OCI-LY7 (cell line): ENCODE results near the gene KRTAP19-6. TPM values are rescaled to one million over a fixed set of nuclear protein-coding genes. Genes with fewer than 3 reads are reported as not detected.

Source experiments
- BruUV-seq: library from RNA; stranded (reverse); fragments of 400-500 nt; replicated peaks from 2 replicates; lab custom pipeline; 2021; lab: Mats Ljungman, UMichigan
- CTCF ChIA-PET: fragments of 300-600 bp; sonication (Branson Sonifier 250); formaldehyde crosslinking; loops from one replicate; lab custom pipeline; 2022; ENCODE audit warnings: antibody characterized with exemption; ENCODE audit not compliant: unreplicated experiment; lab: Charles Lee
- POLR2A ChIA-PET: fragments of 300-600 bp; sonication (Branson Sonifier 250); formaldehyde crosslinking; loops from one replicate; lab custom pipeline; 2022; ENCODE audit warnings: antibody characterized with exemption; lab: Charles Lee
- DNase-seq: peaks from one replicate; pipeline ENCODE4 v3.0.0-alpha.2; 2015; ENCODE audit warnings: low spot score
- H2AFZ ChIP-seq: fragments of 200-600 bp; sonication (generic), shearing (Covaris generic); 2 replicates; pipeline ENCODE4 v1.6.1; 2014; ENCODE audit warnings: mild to moderate bottlenecking, antibody characterized with exemption, low read length, moderate library complexity
- H3K27ac ChIP-seq: fragments of 200-600 bp; sonication (generic); 2 replicates; pipeline ENCODE4 v1.5.1; 2014; ENCODE audit warnings: mixed run types, low read depth, mild to moderate bottlenecking, moderate library complexity, low read length, inconsistent platforms; ENCODE audit not compliant: poor library complexity, severe bottlenecking
- H3K36me3 ChIP-seq: fragments of 200-600 bp; sonication (generic); 2 replicates; pipeline ENCODE4 v1.6.1; 2014; ENCODE audit warnings: mild to moderate bottlenecking, antibody characterized with exemption, low read length, moderate library complexity, mixed read lengths; ENCODE audit not compliant: insufficient read depth
- H3K4me1 ChIP-seq: fragments of 200-600 bp; sonication (generic); 2 replicates; pipeline ENCODE4 v1.5.1; 2014; ENCODE audit warnings: mild to moderate bottlenecking, low read length; ENCODE audit not compliant: insufficient read depth, poor library complexity, severe bottlenecking
- H3K4me2 ChIP-seq: fragments of 200-600 bp; sonication (generic); 2 replicates; pipeline ENCODE4 v1.6.1; 2014; ENCODE audit warnings: mild to moderate bottlenecking, low read length
- H3K4me3 ChIP-seq: fragments of 200-600 bp; sonication (generic); 2 replicates; pipeline ENCODE4 v1.5.1; 2014; ENCODE audit warnings: mild to moderate bottlenecking, low read depth, low read length; ENCODE audit not compliant: poor library complexity, severe bottlenecking
- H3K79me2 ChIP-seq: fragments of 200-600 bp; sonication (generic); 2 replicates; pipeline ENCODE4 v1.6.1; 2016; ENCODE audit warnings: low read depth, mild to moderate bottlenecking, low read length, moderate library complexity, mixed read lengths; ENCODE audit not compliant: insufficient read depth
- H3K9me2 ChIP-seq: fragments of 200-600 bp; sonication (generic); 2 replicates; pipeline ENCODE4 v1.6.1; 2016; ENCODE audit warnings: mild to moderate bottlenecking, low read length, mixed read lengths; ENCODE audit not compliant: insufficient read depth
- H3K9me3 ChIP-seq: fragments of 200-600 bp; sonication (generic); 2 replicates; pipeline ENCODE4 v1.6.1; 2014; ENCODE audit warnings: mild to moderate bottlenecking, mixed run types, low read length, mixed read lengths
- H4K20me1 ChIP-seq: fragments of 200-600 bp; sonication (generic); 2 replicates; pipeline ENCODE4 v1.6.1; 2014; ENCODE audit warnings: mild to moderate bottlenecking, antibody characterized with exemption, low read length, moderate library complexity, mixed read lengths; ENCODE audit not compliant: insufficient read depth
- EZH2phosphoT487 ChIP-seq: fragments of 200-600 bp; sonication (generic); IDR thresholded peaks from 2 replicates; pipeline ENCODE4 v1.6.1; 2018; ENCODE audit warnings: low read depth, borderline replicate concordance, mild to moderate bottlenecking, mixed run types, antibody characterized with exemption, low read length, moderate library complexity, mixed read lengths
- intact Hi-C: fragments of 100-400 bp; cut with micrococcal nuclease; formaldehyde crosslinking; loops from one replicate; pipeline ENCODE4 v1.10.0; 2022; ENCODE audit not compliant: unreplicated experiment
- total RNA-seq, 2 experiments: library from RNA; depleted of rRNA in 1 of 2; stranded (reverse); fragments of >200 nt in 1 of 2; shearing (Covaris generic) in 1 of 2; gene quantifications; 2 replicates each; pipeline ENCODE4 v1.2.3, GENCODE V29; 2014 to 2022
- TF ChIP-seq, protein P1 (sequence below): fragments of 200-600 bp; sonication (generic); conservative IDR thresholded peaks from 2 replicates; pipeline ENCODE4 v1.5.1; 2014; ENCODE audit warnings: mild to moderate bottlenecking, antibody characterized with exemption, low read length, moderate library complexity, mixed read lengths

The KRTAP19-6 gene
- total RNA-seq, 2 experiments from 2014 or later, result not detected

DNA sequence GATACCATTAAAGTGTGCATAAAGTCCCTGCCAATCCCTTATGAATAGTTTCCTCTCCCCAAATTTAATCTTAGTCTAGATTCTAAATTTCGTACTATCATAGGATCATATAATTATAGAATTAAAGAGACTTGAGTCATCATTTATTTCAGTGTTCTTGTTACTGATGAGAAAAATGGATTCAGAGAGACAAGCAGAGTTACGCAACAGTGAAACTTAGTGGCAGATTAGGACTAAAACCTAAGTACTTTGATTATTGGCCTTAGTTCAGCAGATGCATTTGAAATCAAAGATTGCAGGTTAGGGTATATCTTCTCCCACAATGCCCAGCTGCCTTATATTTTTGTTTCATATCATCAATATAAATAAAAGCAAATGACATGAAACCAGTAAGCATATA lies 20.3 kb upstream of the KRTAP19-6 start:
- H3K79me2 ChIP-seq, result no peaks in the 10 kb centered on the region
- ChIA-PET POLR2A (no interaction called here), CTCF (no interaction called here)
- H3K36me3 ChIP-seq, result no peaks in the 10 kb centered on the region
- H3K4me2 ChIP-seq, result no peak overlapping the region
- H2AFZ ChIP-seq, result no peak overlapping the region
- intact Hi-C loops, result no loop called here
- H3K9me3 ChIP-seq, result no peaks in the 10 kb centered on the region
- no peak overlapping the region for H3K27ac ChIP-seq
- DNase-seq, result no peak
- TF ChIP-seq EZH2phosphoT487, result no peak
- TF ChIP-seq, protein P1, sequence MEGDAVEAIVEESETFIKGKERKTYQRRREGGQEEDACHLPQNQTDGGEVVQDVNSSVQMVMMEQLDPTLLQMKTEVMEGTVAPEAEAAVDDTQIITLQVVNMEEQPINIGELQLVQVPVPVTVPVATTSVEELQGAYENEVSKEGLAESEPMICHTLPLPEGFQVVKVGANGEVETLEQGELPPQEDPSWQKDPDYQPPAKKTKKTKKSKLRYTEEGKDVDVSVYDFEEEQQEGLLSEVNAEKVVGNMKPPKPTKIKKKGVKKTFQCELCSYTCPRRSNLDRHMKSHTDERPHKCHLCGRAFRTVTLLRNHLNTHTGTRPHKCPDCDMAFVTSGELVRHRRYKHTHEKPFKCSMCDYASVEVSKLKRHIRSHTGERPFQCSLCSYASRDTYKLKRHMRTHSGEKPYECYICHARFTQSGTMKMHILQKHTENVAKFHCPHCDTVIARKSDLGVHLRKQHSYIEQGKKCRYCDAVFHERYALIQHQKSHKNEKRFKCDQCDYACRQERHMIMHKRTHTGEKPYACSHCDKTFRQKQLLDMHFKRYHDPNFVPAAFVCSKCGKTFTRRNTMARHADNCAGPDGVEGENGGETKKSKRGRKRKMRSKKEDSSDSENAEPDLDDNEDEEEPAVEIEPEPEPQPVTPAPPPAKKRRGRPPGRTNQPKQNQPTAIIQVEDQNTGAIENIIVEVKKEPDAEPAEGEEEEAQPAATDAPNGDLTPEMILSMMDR, result no peak
- H3K4me1 ChIP-seq, result no peaks in the 10 kb centered on the region
- H3K9me2 ChIP-seq, result no peaks in the 10 kb centered on the region
- no TSS peak for BruUV-seq
- H3K4me3 ChIP-seq, result no peak overlapping the region
- no peaks in the 10 kb centered on the region for H4K20me1 ChIP-seq

DNA sequence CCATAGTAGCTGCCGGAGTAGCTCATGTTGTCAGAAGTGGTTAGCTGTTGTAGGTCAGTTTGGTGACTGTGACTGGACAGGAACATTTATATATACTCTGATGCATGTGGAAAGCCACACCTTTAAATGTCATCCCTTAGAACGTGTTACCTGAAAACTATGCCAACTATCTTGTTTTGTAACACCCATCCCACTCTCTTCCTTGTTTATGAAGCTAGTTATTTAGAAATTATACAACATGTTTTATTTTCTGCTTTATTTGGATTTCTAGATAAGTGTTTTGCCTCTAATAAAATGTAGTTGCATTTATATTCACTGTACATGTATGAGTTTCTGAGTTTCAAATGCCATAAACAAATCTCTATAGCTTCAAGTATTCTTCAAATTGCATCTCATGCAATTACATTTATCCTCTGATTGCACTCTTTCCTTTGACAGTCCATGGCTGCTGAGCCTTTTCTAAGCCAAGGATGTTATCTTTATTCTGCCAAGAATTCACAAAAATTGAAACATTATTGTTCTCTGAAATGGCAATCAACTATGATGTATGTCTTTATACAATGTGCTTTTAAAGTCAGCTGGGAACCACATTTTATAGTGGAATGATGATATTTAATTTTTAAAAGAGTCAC lies 19.7 kb upstream of the KRTAP19-6 start, which contains the start of gene KRTAP19-7:
KRTAP19-7 (minus strand) TSS at position 51 of the 632 bp plus-strand sequence; CDS start at position 26, 25 bp downstream.
- Histone ChIP-seq H3K4me2 (no peak within 1 kb of the TSS), H3K9me3 (no peaks in the 10 kb centered on the region), H2AFZ (no peak within 1 kb of the TSS), H3K9me2 (no peaks in the 10 kb centered on the region), H3K27ac (no peak within 1 kb of the TSS), H3K4me1 (no peaks in the 10 kb centered on the region), H3K79me2 (no peaks in the 10 kb centered on the region), H4K20me1 (no peaks in the 10 kb centered on the region), H3K4me3 (no peak within 1 kb of the TSS), H3K36me3 (no peaks in the 10 kb centered on the region)
- no peak for DNase-seq
- ChIA-PET POLR2A (no interaction called here), CTCF (interaction anchor here (1.1 kb wide), 1 partner anchor 115 kb away, joined by 3 read pairs; no protein-coding TSS in a partner anchor)
- no TSS peak for BruUV-seq
- no peak for TF ChIP-seq EZH2phosphoT487
- TF ChIP-seq, protein P1, result no peak
- intact Hi-C loops, result no loop called here

DNA sequence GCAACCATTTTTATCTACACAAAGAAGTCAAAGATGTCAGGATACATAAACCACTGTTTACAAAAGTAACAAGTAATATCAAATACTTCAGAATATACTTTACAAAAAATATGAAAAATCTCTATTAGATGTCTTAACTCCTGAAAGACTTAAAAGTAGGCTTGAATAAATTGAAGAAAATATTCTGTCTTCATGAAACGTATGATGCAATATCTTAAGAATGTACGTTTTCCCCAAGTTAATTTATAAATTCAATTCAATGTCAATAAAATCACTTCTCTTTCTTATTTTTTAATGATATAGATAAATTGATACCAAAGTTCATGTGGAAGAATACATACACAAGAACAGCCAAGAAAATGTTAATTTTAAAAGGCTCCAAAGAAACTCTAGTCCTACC lies 13.4 kb upstream of the KRTAP19-6 start:
- BruUV-seq, result no TSS peak
- TF ChIP-seq, protein P1, result no peak
- TF ChIP-seq EZH2phosphoT487, result no peak
- Histone ChIP-seq H3K79me2 (no peaks in the 10 kb centered on the region), H3K9me3 (0 out of 2 replicates have a peak, but pooled peaks cover 4% of the 10 kb centered on the region), H3K36me3 (no peaks in the 10 kb centered on the region), H3K4me2 (no peak overlapping the region), H3K27ac (no peak overlapping the region), H3K9me2 (no peaks in the 10 kb centered on the region), H4K20me1 (no peaks in the 10 kb centered on the region), H3K4me3 (no peak overlapping the region), H2AFZ (no peak overlapping the region), H3K4me1 (no peaks in the 10 kb centered on the region)
- intact Hi-C loops, result no loop called here
- no peak for DNase-seq
- ChIA-PET POLR2A (no interaction called here), CTCF (no interaction called here)
